H1 (cell line): ENCODE results near the gene C5orf34. TPM values are rescaled to one million over a fixed set of nuclear protein-coding genes. Genes with fewer than 3 reads are reported as not detected.
A peak's percentile ranks its signal among the peaks of the same experiment; 100 is the strongest.

ENCODE experiments used
- CREB1 ChIP-seq: IDR thresholded peaks from 2 replicates; pipeline ENCODE4 v1.6.1; 2012; ENCODE audit warnings: inconsistent platforms
- TBP ChIP-seq: IDR thresholded peaks from 2 replicates; pipeline ENCODE4 v1.6.1; 2011; ENCODE audit warnings: low read depth, low read length, improper control_type of control experiment
- polyA plus RNA-seq, 7 experiments: library from polyadenylated mRNA; depleted of rRNA in 3 of 7; stranded (reverse) in 5 of 7; unstranded in 2 of 7; fragments of >200 nt in 5 of 7; fragments of 200-250 nt in 2 of 7; gene quantifications; 1 replicate in 5 of 7; 2 replicates in 1 of 7; 4 replicates in 1 of 7; pipeline versions ENCODE4 v1.2.1 to v1.2.3, GENCODE V29; 2011 to 2013; ENCODE audit warnings: missing spikeins in 2 of 7, mixed read lengths in 2 of 7
- total RNA-seq: library from RNA; stranded (reverse); fragmentation: NEBNext Ultra II Directional; extraction: Animal tissue kit (Norgen Biotek cat#: 25700); gene quantifications from 2 replicates; pipeline ENCODE4 v1.2.1, GENCODE V29; 2021

The C5orf34 gene
- total and polyA plus RNA-seq, 2 of the 8 experiments (the other 6 are each of a cell fraction or from before 2014, with no cell fraction given) = 6.8 to 8.6 TPM

DNA sequence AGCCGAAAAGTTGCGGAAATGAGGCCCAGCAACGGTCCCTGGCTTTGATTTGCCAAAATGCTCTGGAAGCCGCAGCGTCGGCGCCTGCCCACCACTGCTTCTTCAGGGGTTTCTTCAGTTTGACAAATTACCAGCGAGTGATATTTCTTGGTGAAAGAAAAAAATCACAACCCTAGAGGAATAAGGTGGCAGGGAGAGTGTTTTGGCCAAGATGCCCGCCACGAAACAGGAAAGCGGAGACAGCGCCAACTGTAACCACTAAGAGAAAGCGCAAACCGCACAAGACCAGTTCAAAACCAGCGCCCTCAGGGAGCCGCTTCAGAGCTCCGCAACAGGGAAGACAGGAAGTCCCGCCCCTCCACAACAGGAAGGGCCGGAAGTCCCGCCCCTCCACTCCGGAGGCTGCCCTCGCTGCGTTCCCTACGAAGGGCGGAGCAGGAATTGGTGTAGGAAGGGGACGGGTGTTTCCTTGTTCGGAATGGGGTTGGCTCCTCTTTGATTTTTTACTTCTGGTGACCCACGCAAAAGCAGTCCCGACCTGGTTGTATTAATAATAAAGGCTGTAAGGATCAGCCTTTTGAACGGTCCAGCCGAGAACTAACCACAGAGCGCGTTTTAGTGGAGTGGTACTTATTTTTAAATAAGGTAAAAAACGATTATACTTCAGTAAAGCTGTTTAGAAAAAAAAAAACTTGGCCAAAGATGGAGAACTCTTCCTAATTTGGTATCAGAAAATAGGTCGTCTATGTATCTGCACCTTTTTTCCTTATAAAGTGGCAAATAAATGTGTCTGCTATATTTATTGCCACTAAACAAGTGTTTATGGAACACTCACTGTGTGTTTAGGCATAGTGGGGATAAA lies at the start of gene C5orf34 (continued):
- TF ChIP-seq TBP (peak; percentile 86; the same call in 1 of the 2 replicates), CREB1 (no peak)
